ENCODE results near the gene SLC26A11.

SLC26A11 gene

GRCh38 chr17:80189611-80190010, 30.6 kb upstream of the SLC26A11 start:
- Histone ChIP-seq H3K9me3 (ENCODE audit: control insufficient read depth, insufficient read depth, low read length) (no peaks in the 10 kb centered on the region), H3K4me3 (ENCODE audit: low read length) (no peak overlapping the region), H4K20me1 (ENCODE audit: control insufficient read depth, insufficient read depth, low read depth, low read length) (no peaks in the 10 kb centered on the region), H3F3A (ENCODE audit: control insufficient read depth, insufficient read depth) (no peaks in the 10 kb centered on the region), H3K9me2 (replicated peaks; ENCODE audit: control insufficient read depth, low read length) (no peaks in the 10 kb centered on the region), H3K4me2 (ENCODE audit: low read length) (no peak overlapping the region), H3K4me1 (ENCODE audit: control insufficient read depth, low read length) (no peaks in the 10 kb centered on the region), H3K79me2 (ENCODE audit: control insufficient read depth, low read length) (no peaks in the 10 kb centered on the region), H3K36me3 (ENCODE audit: control insufficient read depth, low read length) (no peaks in the 10 kb centered on the region), H3K27me3 (ENCODE audit: control insufficient read depth, low read length) (no peaks in the 10 kb centered on the region), H3K27ac (ENCODE audit: low read depth, low read length) (no peak overlapping the region)
- no peak for TF ChIP-seq CTCF (IDR thresholded peaks at IDR 0.05; ENCODE audit: low read depth, low read length, poor library complexity, severe bottlenecking)
- no peak for TF ChIP-seq EZH2phosphoT487 (IDR thresholded peaks at IDR 0.05; ENCODE audit: borderline replicate concordance, low read length)

- H3K9me3 ChIP-seq (ENCODE audit: control insufficient read depth, insufficient read depth, low read length) = no peaks in the 10 kb centered on the region
- TF ChIP-seq CTCF (IDR thresholded peaks at IDR 0.05; ENCODE audit: low read depth, low read length, poor library complexity, severe bottlenecking) (no peak), EZH2phosphoT487 (IDR thresholded peaks at IDR 0.05; ENCODE audit: borderline replicate concordance, low read length) (no peak)
- no peak overlapping the region for H3K4me2 ChIP-seq (ENCODE audit: low read length)
- H3K79me2 ChIP-seq (ENCODE audit: control insufficient read depth, low read length) = no peaks in the 10 kb centered on the region
- H3K9me2 ChIP-seq (replicated peaks; ENCODE audit: control insufficient read depth, low read length) = no peaks in the 10 kb centered on the region
- no peak overlapping the region for H3K4me3 ChIP-seq (ENCODE audit: low read length)
- H3K4me1 ChIP-seq (ENCODE audit: control insufficient read depth, low read length) = no peaks in the 10 kb centered on the region
- H4K20me1 ChIP-seq (ENCODE audit: control insufficient read depth, insufficient read depth, low read depth, low read length) = no peaks in the 10 kb centered on the region
- H3K27ac ChIP-seq (ENCODE audit: low read depth, low read length) = no peak overlapping the region
- H3F3A ChIP-seq (ENCODE audit: control insufficient read depth, insufficient read depth) = no peaks in the 10 kb centered on the region
- H3K36me3 ChIP-seq (ENCODE audit: control insufficient read depth, low read length) = no peaks in the 10 kb centered on the region
- no peaks in the 10 kb centered on the region for H3K27me3 ChIP-seq (ENCODE audit: control insufficient read depth, low read length)
Measured at GRCh38 chr17:80190716-80191115, 29.5 kb upstream of the SLC26A11 start.

GRCh38 chr17:80191192-80191591, 29.0 kb upstream of the SLC26A11 start:
- H3K4me2 ChIP-seq (ENCODE audit: low read length) = no peak overlapping the region
- no peaks in the 10 kb centered on the region for H3K9me3 ChIP-seq (ENCODE audit: control insufficient read depth, insufficient read depth, low read length)
- H4K20me1 ChIP-seq (ENCODE audit: control insufficient read depth, insufficient read depth, low read depth, low read length) = no peaks in the 10 kb centered on the region
- no peaks in the 10 kb centered on the region for H3K4me1 ChIP-seq (ENCODE audit: control insufficient read depth, low read length)
- no peaks in the 10 kb centered on the region for H3K9me2 ChIP-seq (replicated peaks; ENCODE audit: control insufficient read depth, low read length)
- no peaks in the 10 kb centered on the region for H3K27me3 ChIP-seq (ENCODE audit: control insufficient read depth, low read length)
- no peaks in the 10 kb centered on the region for H3F3A ChIP-seq (ENCODE audit: control insufficient read depth, insufficient read depth)
- no peaks in the 10 kb centered on the region for H3K79me2 ChIP-seq (ENCODE audit: control insufficient read depth, low read length)
- TF ChIP-seq EZH2phosphoT487 (IDR thresholded peaks at IDR 0.05; ENCODE audit: borderline replicate concordance, low read length) (no peak), CTCF (IDR thresholded peaks at IDR 0.05; ENCODE audit: low read depth, low read length, poor library complexity, severe bottlenecking) (no peak)
- no peak overlapping the region for H3K27ac ChIP-seq (ENCODE audit: low read depth, low read length)
- H3K36me3 ChIP-seq (ENCODE audit: control insufficient read depth, low read length) = no peaks in the 10 kb centered on the region
- H3K4me3 ChIP-seq (ENCODE audit: low read length) = no peak overlapping the region

Data from DOHH2 (cell line).